ENCODE data around the gene JMJD8.

Gene JMJD8

DNA sequence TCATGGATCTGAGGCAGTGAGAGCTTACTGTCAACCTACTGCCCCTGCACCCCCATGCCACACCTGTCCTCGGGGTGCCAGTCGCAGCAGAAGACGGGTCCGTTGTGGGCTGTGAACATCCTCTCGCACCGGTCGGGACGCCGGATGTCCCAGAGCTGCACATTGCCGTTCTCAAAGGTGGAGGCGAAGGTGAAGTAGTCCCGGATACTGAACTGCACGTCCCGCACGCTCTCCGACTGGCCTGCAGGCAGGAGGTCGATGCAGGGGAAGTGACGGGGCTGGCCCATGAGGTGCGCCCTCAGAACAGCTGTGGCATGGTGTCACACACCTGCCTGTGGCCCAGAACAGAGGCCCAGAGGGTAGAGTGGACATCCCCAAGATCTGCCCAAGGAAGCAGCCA lies 3.4 kb upstream of the JMJD8 start:
- no peak for DNase-seq

DNA sequence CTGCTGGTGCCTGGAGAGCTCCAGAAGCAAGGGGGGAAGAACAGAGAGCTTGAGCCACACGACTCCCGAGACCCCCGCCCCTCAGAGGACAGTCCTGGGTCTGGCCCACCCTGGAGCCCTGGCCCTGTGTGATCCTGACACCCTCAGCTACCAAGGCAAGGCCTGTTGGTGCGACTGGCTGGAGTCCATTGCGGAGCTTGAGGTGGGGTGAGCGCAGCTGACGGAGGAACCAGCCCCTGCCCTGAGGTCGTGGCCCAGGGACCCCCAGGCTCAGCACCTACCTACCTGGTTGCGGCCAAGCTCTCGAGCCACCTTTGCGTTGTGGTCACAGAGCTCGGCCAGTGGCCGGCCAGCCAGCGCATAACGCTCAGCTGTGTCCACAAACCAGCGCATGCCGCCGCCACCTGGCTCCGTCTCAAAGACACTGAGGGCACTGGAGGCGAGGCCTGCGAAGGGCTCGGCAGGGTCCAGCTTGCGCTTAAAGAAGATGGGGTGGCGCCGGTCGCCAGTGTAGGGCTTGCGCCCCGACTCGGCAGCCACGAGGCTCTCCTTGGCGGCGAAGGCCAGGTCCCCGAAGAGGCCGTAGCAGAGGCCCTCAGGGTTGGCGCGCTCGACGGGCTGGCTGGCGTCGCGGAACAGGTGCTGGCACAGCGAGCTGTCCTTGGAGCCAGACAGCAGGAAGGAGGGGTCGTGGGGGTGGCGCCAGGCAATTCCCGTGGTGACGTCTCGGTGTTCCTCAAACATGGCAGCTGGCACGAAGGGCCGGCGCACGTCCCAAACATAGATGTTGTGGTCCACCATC lies 2.5 kb upstream of the JMJD8 start:
- DNase-seq = no peak

DNA sequence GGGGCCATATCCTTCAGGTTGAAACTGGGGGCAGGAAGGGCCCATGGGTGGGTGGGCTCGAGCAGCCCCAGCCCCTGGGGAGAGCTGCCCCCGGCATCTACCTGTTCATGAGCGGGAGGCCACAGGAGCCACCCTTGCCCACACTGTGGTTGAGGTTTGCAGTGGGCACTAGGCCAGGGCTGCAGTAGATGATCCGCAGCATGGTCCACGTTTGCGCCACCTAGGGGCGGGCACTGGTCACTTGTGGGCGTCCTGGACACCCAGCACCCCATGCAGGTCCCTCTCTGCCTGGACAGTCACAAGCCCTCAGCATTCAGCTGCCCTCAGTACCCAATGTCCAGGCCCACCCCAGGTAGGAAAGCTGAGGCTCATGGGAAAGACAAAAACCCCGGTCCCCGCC lies 1.8 kb upstream of the JMJD8 start:
- DNase-seq = no peak

DNA sequence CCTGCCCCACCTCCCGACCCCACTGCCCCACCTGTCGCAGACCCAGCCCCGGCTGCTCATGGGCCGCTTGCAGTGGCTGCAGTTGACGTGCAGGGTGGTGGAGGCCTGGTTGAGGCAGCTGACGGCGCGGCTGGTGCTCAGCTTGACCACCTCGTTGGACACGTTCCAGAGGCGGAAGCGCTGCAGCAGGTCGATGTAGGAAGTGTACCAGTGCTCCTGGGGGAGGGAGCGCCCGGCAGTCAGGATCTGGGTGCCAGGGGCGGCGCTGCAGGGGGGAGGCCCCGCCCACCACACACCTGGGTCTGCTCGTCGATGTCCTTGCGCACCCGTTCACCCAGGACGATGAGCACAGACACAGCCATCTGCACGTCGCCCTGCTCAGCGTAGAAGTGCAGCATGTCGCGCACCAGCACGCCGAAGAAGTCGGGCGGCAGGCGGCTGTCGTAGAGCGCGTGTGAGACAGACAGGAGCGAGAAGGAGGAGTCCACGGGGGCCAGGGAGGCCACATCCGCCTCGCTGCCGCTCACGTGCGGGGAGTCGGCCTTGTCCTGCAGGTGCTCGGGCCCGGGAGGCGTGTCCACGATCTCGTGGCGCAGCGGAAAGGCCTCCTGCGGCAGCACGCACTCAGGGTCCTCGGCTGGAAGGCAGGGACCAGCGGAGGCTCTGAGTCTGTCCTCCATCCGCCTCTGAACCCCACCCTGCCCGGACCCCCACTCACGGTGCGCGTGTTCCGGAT lies 995 bp upstream of the JMJD8 start:
- DNase-seq = no peak

DNA sequence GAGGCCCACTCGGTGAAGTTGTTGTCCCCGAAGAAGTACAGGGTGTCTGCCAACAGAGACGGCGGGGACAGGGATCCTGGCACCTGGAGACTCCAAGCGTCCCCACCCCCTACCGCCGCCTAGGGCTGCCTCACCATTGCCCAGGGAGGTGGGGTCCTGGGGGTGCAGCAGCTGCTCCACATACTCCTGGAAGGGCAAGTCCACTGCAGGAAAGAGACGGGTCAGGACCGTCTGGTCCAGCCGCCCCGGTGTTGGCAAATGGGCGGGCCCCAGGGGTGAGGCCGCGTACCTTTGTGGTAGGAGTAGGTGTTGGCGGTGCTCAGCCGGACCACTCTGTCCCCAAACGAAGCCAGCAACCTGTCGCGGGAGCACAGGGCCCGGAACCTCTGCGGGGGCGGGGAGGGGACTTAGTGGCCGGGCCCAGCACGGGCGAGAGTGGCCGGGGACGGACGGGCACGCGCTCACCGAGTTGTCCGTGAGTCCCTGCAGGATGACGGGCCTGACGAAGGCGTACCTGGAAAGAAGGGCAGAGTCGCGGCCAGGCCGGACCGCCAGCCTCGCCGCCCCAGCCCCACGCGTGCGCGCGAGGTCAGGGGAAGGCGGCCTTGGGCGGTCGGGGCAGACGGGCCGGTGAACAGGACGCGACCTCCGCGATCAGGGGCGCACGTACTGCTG lies 601 bp downstream of the JMJD8 start:
- no peak for DNase-seq

DNA sequence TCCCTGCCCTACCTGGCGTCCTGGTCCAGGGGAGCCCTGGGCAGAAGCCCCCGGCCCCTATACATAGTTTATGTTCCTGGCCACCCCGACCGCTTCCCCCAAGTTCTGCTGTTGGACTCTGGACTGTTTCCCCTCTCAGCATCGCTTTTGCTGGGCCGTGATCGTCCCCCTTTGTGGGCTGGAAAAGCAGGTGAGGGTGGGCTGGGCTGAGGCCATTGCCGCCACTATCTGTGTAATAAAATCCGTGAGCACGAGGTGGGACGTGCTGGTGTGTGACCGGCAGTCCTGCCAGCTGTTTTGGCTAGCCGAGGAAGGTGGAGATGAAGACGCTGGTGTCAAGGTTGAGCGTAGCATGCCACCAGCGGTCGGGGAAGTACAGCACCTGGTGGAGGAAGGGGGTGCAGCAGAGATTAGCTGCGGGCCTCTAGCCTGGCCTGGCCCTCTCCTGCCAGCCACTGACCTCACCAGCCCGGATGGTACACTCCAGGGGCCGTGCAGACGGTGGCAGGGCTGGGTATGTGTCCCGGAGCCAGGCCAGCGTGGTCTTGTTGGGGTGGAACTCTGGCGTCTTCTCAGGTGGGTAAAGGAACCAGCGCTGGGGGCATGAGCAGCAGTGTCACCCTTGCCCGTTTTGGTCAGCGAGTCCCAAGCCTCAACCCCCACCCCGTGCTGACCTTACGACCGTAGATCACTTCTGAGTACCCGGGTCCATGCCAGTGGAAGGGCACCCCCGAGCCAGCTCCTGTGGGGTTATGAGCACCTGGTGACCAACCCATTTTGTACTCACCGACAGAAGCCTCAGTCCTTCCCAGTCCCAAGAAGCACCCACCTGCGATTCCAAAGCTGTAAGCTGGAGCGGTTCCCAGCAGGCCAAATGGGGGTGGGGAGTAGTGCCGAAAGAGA lies 1.4 kb downstream of the JMJD8 start:
- no peak for DNase-seq

DNA sequence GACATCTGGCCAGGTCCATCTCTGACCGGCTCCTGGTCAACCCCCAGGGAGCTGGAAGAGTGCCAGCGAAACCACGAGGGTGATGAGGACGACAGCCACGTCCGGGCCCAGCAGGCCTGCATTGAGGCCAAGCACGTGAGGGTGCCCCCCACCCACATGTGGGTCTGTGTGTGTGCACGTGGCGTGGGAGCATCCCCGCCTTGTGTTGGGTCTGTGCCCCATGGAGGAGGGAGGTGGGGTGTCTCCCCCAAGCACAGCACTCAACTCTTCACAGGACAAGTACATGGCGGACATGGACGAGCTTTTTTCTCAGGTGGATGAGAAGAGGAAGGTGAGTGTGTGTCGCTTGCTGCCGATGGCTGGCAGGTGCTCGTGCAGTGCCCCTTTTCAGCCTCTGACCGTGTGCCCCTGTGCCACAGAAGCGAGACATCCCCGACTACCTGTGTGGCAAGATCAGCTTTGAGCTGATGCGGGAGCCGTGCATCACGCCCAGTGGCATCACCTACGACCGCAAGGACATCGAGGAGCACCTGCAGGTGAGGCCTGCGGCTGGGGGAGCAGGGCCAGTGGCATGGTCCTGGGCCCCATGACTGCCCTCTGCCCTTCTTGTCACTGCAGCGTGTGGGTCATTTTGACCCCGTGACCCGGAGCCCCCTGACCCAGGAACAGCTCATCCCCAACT lies 2.2 kb downstream of the JMJD8 start:
- DNase-seq = no peak

DNA sequence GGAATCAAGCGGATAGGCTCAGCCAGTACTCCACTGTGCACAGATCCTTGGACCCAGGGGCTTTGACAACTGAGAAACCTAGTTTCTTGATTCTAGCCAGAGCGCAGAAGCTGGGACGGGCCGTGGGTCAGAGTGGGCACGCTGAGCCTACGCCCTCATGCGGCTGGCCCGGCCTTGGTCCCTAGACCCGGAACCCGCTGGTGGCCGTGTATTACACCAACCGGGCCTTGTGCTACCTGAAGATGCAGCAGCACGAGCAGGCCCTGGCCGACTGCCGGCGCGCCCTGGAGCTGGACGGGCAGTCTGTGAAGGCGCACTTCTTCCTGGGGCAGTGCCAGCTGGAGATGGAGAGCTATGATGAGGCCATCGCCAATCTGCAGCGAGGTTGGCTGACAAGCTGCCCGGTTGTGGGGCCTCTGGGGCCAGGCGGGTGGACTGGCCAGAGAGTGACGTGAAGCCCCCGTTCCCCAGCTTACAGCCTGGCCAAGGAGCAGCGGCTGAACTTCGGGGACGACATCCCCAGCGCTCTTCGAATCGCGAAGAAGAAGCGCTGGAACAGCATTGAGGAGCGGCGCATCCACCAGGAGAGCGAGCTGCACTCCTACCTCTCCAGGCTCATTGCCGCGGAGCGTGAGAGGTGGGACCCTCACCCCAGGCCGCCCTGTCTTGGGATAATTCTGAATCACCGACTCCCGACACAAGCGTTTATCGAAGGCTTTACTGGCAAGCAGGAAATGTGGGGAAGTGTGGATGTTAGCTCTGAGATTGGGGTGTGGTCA lies 3.0 kb downstream of the JMJD8 start:
- no peak for DNase-seq

DNA sequence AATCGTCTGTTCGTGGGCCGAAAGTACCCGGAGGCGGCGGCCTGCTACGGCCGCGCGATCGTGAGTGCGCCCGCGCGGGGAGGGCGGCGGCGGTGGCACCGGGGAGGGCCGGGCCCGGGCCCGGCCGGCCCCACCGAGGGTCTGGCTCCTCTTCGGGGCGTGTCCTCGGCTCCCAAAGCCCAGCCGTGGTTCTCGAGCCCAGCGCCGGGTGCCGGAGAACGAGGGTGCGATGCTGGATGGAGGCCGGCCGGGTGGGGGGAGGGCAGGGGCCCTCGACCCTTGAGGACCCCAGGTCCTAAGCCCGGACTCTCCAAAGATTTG lies 3.5 kb downstream of the JMJD8 start:
- no peak for DNase-seq

DNA sequence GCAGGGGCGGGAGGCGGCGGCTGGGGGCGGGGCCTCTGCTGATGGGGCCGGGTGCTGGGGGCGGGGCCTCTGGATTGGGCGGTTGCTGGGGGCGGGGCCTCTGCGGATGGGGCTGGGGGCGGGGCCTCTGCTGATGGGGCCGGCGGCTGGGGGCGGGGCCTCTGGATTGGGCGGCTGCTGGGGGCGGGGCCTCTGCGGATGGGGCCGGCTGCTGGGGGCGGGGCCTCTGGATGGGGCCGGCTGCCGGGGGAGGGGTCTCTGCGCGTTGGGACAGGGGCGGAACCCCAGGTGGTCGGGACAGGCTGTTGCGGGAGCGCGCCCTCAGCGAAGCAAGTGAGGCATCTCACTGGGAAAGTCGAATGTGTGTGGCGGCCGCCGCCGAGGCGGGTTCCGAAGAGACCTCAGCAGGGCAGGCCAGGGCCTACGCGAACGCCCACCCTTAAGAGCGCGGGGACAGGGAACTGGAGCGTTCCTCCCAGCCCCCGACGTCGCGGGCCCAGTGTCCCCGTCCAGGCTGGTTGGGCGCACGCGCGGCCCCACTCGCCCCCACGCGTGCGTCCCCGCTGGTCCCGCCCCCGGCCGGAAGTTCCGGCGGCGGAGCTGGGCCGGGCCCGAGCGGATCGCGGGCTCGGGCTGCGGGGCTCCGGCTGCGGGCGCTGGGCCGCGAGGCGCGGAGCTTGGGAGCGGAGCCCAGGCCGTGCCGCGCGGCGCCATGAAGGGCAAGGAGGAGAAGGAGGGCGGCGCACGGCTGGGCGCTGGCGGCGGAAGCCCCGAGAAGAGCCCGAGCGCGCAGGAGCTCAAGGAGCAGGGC lies 4.1 kb downstream of the JMJD8 start, which contains the start of gene STUB1:
STUB1 (plus strand) TSS at position 597 of the 811 bp plus-strand sequence; CDS start at position 713, 116 bp downstream.
- peak; percentile 88 for DNase-seq

DNA sequence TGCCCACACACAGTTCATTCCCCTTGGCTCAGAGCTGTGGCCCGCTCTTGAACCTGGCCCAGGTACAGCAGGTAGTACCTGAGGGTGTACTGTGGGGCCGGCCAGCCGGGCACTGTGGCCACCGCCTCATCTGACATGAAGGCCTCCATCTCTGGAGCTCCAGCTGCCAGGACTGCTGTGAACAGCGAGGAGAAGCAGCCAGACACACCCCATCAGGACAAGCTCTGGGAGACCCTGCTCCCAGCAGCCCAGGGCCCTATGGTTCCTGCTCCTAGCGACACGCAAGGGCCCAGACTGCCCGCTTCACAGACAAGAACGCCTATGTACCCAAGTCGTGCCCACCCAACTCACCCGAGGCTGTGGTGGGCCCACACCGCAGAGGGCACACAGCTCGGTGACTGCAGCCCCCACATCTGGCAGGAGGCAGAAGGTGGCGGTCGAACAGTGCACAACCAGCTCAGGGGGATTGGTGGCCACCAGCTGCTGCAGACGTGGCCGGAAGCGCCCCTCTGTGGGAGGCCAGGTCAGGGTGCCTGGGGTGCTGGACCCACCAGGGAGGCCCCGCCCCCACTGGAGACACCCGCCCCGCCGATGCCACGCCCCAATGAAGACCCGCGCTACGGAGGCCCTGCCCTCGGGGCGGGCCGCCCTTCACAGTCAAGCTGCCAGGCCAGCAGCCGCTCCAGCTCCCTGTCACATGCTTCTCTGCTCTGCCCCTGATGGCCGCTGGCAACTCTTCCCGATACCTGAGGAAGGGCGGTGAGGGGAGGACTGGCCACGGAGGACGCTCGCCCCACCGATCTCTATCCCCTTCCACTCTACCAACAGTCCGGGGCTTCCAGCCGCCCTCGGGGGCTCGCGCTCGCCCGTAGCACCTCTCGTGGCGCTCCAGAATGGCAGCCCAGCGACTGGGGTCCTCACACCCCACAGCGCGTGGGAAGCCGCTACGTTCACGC lies 5.0 kb downstream of the JMJD8 start:
- DNase-seq = peak; percentile 55

DNA sequence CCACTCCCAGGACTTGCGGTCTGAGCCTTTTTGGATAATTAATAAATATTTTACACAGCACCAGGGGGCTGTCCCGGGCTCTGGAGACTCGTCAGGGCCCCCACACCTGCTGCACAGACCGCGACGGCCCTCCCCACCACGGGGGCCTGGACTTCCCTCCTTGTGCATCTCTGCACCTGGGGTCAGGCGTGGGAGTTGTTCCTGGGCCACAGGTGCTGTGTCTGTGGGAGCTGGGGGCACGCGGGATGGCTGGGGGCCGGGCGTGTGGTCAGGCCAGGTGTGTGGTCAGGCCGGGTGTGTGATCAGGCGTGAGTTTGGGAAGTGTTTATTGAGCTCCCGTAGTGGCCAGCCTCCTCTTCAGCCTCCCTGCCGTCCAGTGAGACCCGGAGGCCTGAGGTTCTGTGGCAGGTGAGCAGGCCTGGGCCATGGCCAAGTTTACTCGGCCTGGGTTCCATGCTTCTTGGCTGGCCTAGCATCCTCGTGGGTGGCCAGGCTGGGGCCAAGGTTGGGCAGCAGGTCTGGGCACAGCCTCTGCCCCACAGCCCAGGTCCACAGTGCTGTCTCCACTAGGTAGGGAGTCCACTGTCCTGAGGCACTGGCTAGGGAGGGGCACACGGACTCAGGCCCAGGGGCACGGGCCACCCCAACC lies 5.8 kb downstream of the JMJD8 start:
- no peak for DNase-seq

DNA sequence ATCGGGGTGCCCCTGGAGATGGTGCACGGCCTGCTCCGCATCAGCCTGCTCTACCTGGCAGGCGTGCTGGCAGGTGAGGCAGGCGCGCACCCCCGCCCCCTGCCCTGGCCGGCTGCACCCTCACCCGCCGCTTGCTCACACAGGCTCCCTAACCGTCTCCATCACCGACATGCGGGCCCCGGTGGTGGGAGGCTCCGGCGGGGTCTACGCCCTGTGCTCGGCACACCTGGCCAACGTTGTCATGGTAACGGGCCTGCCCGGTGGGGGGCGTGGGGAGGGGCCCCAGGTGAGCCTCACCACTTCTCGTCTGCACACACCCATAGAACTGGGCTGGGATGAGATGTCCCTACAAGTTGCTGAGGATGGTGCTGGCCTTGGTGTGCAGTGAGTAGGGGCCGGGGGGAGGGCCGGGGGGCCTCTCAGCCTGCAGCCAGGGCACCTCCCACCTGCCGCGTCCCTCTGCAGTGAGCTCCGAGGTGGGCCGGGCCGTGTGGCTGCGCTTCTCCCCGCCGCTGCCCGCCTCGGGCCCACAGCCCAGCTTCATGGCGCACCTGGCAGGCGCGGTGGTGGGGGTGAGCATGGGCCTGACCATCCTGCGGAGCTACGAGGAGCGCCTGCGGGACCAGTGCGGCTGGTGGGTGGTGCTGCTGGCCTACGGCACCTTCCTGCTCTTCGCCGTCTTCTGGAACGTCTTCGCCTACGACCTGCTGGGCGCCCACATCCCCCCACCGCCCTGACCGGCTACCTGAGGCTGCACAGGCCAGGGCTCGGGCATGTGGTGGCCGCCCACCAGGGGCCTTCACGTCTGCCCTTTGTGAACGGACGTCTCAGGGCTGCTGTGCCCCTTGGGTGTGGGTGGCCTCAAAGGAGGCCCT lies 6.6 kb downstream of the JMJD8 start:
- no peak for DNase-seq

DNA sequence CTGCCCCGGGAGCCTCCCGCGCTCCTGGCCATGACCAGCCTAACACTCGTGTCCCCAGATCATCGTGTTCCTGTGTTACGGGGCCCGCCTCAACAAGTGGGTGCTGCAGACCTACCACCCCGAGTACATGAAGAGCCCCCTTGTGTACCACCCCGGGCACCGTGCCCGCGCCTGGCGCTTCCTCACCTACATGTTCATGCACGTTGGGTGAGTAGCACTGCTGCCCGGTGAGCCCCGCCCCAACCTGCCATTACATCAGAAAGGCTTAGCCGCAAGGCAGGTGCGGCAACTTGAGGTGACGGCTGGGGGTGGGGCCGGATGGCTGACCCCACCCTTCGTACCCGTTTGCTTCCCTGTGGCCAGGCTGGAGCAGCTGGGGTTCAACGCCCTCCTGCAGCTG lies 7.2 kb downstream of the JMJD8 start:
- DNase-seq = no peak

DNA sequence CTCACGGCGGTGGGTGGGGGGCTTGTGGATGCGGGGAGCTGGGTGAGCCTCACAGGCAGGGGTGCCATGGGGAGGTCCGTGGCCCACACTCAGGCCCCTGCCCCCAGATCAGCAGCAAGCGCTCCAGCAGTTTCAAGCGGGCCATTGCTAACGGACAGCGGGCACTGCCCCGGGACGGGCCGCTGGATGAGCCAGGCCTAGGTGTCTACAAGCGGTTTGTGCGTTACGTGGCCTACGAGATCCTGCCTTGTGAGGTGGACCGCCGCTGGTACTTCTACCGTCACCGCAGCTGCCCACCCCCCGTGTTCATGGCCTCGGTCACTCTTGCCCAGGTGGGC lies 7.6 kb downstream of the JMJD8 start:
- no peak for DNase-seq

DNA sequence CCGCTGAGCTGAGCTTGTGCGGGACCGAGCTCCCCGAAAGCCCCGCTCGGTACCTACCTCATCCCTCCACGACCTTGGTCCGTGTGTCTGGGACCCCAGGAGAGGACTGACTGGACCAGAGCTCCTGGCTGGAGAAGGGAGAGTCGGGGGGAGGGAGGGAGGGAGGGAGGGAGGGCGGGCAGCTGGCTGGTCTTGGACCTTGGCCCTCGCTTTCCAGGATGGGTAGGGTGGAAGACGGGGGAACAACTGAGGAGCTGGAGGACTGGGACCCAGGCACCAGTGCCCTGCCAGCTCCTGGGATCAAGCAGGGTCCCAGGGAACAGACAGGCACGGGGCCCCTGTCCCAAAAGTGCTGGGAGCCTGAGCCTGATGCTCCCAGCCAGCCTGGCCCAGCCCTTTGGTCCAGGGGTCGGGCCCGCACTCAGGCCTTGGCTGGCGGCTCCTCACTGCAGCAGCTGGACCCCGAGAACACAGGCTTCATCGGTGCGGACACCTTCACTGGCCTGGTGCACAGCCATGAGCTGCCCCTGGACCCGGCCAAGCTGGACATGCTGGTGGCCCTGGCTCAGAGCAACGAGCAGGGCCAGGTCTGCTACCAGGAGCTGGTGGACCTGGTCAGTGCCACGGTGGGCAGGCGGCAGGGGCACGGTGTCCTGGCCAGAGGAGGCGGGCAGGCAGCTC lies 8.1 kb downstream of the JMJD8 start:
- DNase-seq = no peak

Measured in activated CD8-positive, alpha-beta memory T cell treated with anti-CD3 and anti-CD28 coated beads, Interleukin-2, amount 50 U/mL, for 4 hours (primary cell).